Stimulated activated CD8-positive, alpha-beta memory T cell treated with anti-CD3 and anti-CD28 coated beads, Interleukin-4, amount 100 ng/mL, for 4 hours (primary cell): Measurements from ENCODE around the gene USP17L22.
"Not testable (repeated sequence)": the region's sequence is repeated elsewhere in the genome, so short reads cannot be mapped to it uniquely, and the experiment has no call there.

Source experiments
- DNase-seq, 2 donors: peaks; one replicate each; pipeline ENCODE4 v3.0.0-alpha.2; 2020; ENCODE audit warnings: low read depth in 2 of 2, low spot score in 1 of 2

Gene USP17L22

GRCh38 chr4:9267319-9267718 lies at the start of gene USP17L22:
USP17L22 (plus strand) TSS chr4:9267619; CDS start chr4:9267619, 0 bp downstream.
- not testable (repeated sequence) for DNase-seq

- not testable (repeated sequence) for DNase-seq
Measured at GRCh38 chr4:9219852-9220251, 47.6 kb upstream of the USP17L22 start, which contains the start of gene USP17L12. USP17L12 (plus strand) TSS chr4:9220152; CDS start chr4:9220152, 0 bp downstream.

- DNase-seq, result not testable (repeated sequence)
Measured at GRCh38 chr4:9224596-9224995, 42.8 kb upstream of the USP17L22 start, which contains the start of gene USP17L13. USP17L13 (plus strand) TSS chr4:9224896; CDS start chr4:9224896, 0 bp downstream.

GRCh38 chr4:9230249-9230648 lies 37.2 kb upstream of the USP17L22 start:
- not testable (repeated sequence) for DNase-seq

GRCh38 chr4:9234085-9234484 lies 33.3 kb upstream of the USP17L22 start, which contains the start of gene USP17L15:
USP17L15 (plus strand) TSS chr4:9234385; CDS start chr4:9234385, 0 bp downstream.
- not testable (repeated sequence) for DNase-seq

- not testable (repeated sequence) for DNase-seq
Measured at GRCh38 chr4:9238461-9238860, 29.0 kb upstream of the USP17L22 start.

GRCh38 chr4:9243579-9243978 lies 23.8 kb upstream of the USP17L22 start, which contains the start of gene USP17L17:
USP17L17 (plus strand) TSS chr4:9243879; CDS start chr4:9243879, 0 bp downstream.
- not testable (repeated sequence) for DNase-seq

- peak in 1 of 2 donors; percentile 0 for DNase-seq
Measured at GRCh38 chr4:9247953-9248680, 19.3 kb upstream of the USP17L22 start, which contains the start of gene USP17L18. USP17L18 (plus strand) TSS chr4:9248630; CDS start chr4:9248630, 0 bp downstream.

GRCh38 chr4:9253078-9253477 lies 14.3 kb upstream of the USP17L22 start, which contains the start of gene USP17L19:
USP17L19 (plus strand) TSS chr4:9253378; CDS start chr4:9253378, 0 bp downstream.
- DNase-seq, result not testable (repeated sequence)

- DNase-seq, result not testable (repeated sequence)
Measured at GRCh38 chr4:9257824-9258223, 9.6 kb upstream of the USP17L22 start, which contains the start of gene USP17L20. USP17L20 (plus strand) TSS chr4:9258124; CDS start chr4:9258124, 0 bp downstream.

- not testable (repeated sequence) for DNase-seq
Measured at GRCh38 chr4:9262572-9262971, 4.8 kb upstream of the USP17L22 start, which contains the start of gene USP17L21. USP17L21 (plus strand) TSS chr4:9262872; CDS start chr4:9262872, 0 bp downstream.

- peak in 1 of 2 donors; percentile 3 for DNase-seq
Measured at GRCh38 chr4:9271719-9272118, 4.3 kb downstream of the USP17L22 start.
